ENCODE results near the gene SECISBP2L.

SECISBP2L gene, protein sequence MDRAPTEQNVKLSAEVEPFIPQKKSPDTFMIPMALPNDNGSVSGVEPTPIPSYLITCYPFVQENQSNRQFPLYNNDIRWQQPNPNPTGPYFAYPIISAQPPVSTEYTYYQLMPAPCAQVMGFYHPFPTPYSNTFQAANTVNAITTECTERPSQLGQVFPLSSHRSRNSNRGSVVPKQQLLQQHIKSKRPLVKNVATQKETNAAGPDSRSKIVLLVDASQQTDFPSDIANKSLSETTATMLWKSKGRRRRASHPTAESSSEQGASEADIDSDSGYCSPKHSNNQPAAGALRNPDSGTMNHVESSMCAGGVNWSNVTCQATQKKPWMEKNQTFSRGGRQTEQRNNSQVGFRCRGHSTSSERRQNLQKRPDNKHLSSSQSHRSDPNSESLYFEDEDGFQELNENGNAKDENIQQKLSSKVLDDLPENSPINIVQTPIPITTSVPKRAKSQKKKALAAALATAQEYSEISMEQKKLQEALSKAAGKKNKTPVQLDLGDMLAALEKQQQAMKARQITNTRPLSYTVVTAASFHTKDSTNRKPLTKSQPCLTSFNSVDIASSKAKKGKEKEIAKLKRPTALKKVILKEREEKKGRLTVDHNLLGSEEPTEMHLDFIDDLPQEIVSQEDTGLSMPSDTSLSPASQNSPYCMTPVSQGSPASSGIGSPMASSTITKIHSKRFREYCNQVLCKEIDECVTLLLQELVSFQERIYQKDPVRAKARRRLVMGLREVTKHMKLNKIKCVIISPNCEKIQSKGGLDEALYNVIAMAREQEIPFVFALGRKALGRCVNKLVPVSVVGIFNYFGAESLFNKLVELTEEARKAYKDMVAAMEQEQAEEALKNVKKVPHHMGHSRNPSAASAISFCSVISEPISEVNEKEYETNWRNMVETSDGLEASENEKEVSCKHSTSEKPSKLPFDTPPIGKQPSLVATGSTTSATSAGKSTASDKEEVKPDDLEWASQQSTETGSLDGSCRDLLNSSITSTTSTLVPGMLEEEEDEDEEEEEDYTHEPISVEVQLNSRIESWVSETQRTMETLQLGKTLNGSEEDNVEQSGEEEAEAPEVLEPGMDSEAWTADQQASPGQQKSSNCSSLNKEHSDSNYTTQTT

DNA sequence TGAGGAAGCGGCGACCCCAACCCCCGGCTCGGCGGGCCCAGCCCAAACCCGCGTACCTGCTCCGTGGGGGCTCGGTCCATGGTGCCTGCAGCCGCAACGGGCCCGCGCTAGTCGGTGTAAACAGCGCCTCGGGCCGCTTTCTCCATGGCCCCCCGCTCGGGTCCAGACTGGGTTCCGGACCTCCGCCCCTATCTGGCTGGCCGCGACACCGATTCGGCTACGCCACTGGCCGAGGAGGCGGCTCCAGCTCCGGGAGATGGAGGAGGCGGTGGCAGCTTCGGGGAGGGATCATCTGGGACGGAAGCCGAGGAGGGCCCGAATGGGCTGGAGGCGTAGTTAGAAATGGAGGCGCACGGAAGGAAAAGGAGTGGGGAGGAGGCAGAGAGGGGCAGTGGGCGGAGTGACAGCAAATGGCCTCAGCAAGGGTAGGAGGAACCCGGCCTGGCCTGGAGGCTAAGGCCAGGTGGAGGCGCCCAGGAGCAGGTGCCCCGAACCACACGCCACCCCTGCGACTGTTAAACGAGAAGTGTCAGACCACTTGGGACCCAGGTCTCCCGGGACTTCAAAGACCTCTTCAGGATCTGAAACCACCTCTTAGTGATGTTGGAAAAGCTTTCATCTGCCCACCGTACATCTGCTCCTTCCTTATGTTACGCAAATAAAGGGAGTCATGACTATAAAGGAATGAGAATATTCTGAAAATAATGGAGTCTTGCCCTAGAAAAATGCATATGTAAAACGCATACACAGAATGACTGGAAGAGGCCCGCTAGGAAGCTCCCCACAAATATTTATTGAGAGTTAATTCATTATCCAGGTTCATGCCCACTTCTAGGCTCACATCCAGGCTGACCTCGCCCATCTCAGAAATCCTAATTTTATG, at the start of gene SECISBP2L:
TSS of gene SECISBP2L (minus strand) at position 227 of the 883 bp plus-strand sequence. CDS start at position 80, 147 bp downstream.
- peak; percentile 94 for ATAC-seq
- peak; percentile 56; the same call in 1 of the 2 replicates for TF ChIP-seq TCF4 (CRISPR knock-in tag; IDR thresholded peaks at IDR 0.05; ENCODE audit: borderline replicate concordance)
- TF ChIP-seq, protein P1, sequence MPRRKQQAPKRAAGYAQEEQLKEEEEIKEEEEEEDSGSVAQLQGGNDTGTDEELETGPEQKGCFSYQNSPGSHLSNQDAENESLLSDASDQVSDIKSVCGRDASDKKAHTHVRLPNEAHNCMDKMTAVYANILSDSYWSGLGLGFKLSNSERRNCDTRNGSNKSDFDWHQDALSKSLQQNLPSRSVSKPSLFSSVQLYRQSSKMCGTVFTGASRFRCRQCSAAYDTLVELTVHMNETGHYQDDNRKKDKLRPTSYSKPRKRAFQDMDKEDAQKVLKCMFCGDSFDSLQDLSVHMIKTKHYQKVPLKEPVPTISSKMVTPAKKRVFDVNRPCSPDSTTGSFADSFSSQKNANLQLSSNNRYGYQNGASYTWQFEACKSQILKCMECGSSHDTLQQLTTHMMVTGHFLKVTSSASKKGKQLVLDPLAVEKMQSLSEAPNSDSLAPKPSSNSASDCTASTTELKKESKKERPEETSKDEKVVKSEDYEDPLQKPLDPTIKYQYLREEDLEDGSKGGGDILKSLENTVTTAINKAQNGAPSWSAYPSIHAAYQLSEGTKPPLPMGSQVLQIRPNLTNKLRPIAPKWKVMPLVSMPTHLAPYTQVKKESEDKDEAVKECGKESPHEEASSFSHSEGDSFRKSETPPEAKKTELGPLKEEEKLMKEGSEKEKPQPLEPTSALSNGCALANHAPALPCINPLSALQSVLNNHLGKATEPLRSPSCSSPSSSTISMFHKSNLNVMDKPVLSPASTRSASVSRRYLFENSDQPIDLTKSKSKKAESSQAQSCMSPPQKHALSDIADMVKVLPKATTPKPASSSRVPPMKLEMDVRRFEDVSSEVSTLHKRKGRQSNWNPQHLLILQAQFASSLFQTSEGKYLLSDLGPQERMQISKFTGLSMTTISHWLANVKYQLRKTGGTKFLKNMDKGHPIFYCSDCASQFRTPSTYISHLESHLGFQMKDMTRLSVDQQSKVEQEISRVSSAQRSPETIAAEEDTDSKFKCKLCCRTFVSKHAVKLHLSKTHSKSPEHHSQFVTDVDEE (CRISPR knock-in tag; IDR thresholded peaks at IDR 0.05), result peak; percentile 26; the same call in 1 of the 2 replicates
- TF ChIP-seq, protein P2, sequence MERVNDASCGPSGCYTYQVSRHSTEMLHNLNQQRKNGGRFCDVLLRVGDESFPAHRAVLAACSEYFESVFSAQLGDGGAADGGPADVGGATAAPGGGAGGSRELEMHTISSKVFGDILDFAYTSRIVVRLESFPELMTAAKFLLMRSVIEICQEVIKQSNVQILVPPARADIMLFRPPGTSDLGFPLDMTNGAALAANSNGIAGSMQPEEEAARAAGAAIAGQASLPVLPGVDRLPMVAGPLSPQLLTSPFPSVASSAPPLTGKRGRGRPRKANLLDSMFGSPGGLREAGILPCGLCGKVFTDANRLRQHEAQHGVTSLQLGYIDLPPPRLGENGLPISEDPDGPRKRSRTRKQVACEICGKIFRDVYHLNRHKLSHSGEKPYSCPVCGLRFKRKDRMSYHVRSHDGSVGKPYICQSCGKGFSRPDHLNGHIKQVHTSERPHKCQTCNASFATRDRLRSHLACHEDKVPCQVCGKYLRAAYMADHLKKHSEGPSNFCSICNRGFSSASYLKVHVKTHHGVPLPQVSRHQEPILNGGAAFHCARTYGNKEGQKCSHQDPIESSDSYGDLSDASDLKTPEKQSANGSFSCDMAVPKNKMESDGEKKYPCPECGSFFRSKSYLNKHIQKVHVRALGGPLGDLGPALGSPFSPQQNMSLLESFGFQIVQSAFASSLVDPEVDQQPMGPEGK (CRISPR knock-in tag; IDR thresholded peaks at IDR 0.05; ENCODE audit: borderline replicate concordance), result no peak

DNA sequence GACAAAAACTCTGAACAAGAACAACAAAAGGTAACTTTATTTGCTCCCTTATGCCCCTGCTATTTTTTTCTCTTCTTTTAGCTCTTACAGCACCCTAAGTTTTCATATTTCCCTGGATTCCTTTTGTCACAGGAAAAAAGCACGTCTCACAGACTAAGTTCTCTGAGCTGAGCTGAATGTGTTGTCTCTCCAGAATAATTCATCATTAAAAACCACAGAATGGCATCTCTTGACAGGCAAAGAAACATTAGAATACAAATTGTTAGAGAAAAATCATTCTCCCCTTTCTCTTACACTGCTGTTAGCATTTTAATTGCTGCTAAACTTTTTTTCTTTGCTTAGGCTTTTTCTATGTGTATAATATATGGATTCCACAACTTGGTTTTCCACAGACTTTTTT, 48.7 kb upstream of the SECISBP2L start:
- TF ChIP-seq TOX (CRISPR knock-in tag; IDR thresholded peaks at IDR 0.05; ENCODE audit: borderline replicate concordance) (no peak), PPARA (CRISPR knock-in tag; IDR thresholded peaks at IDR 0.05; ENCODE audit: borderline replicate concordance) (no peak), ZC3H10 (CRISPR knock-in tag; IDR thresholded peaks at IDR 0.05) (no peak), ZFP3 (CRISPR knock-in tag; IDR thresholded peaks at IDR 0.05) (no peak), CSDC2 (CRISPR knock-in tag; IDR thresholded peaks at IDR 0.05) (no peak)
- ATAC-seq, result no peak

DNA sequence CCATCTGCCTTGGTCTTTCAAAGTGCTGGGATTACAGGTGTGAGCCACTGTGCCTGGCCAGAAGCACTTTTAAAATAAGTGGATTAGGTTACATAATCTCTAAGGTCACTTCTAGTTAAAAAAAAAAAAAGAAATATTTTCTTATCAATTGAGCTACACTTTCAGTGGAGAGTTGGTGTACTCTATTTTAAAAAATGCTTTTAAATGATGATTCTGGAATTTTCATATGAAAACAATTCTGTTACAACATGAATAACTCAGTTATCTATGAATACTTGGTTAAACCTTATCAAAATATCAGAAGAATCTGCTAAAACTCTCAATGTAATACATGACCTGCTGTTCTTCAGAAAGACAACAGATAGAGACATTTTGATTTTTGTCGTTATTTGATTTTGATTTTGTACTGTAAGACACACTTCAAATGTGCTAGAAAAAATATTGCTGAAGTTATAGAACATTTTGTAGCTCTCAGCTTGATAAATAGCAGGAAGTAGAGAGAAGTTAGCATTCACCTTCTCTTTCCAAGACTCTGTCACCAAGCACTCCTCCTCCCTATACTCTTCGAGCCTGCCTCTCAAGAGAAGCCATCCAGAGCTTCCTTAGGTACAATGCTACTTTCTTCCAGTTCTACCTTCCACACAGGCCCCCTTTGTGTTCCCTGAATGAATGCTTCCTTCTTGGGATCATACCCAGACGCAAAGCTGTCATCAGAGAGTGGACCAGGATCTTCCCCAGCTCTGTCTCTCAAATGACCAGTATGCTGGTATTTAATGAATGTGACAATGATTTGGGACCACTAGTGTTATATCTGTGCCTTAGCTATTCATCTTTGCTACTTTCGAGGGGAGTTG, 47.2 kb upstream of the SECISBP2L start:
- TF ChIP-seq ISL1 (CRISPR knock-in tag; IDR thresholded peaks at IDR 0.05), result peak; percentile 54
- no peak for TF ChIP-seq PPARA (CRISPR knock-in tag; IDR thresholded peaks at IDR 0.05; ENCODE audit: borderline replicate concordance)
- no peak for ATAC-seq

DNA sequence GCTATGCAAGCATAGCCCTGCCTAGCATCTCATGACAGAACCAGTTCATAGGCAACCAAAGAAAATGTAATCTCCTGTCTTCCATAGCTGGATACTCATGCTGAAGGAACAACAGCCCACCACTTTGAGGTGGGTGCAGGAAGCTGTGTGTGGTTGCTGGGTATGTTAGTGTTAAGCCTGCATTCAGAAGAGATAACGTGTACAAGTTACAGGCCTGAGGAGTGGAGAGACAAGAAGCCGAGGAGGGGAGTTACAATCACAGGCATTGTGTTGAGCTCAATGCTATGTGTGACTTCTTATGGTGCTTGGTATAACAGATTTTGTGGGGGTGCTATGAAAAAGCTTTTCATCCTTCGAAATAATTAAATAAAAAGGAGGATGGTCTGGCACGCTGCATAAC, 42.8 kb upstream of the SECISBP2L start:
- no peak for ATAC-seq
- TF ChIP-seq ZNF565 (CRISPR knock-in tag; conservative IDR thresholded peaks at IDR 0.05; ENCODE audit: low read depth) (no peak), TOX (CRISPR knock-in tag; IDR thresholded peaks at IDR 0.05; ENCODE audit: borderline replicate concordance) (no peak)

DNA sequence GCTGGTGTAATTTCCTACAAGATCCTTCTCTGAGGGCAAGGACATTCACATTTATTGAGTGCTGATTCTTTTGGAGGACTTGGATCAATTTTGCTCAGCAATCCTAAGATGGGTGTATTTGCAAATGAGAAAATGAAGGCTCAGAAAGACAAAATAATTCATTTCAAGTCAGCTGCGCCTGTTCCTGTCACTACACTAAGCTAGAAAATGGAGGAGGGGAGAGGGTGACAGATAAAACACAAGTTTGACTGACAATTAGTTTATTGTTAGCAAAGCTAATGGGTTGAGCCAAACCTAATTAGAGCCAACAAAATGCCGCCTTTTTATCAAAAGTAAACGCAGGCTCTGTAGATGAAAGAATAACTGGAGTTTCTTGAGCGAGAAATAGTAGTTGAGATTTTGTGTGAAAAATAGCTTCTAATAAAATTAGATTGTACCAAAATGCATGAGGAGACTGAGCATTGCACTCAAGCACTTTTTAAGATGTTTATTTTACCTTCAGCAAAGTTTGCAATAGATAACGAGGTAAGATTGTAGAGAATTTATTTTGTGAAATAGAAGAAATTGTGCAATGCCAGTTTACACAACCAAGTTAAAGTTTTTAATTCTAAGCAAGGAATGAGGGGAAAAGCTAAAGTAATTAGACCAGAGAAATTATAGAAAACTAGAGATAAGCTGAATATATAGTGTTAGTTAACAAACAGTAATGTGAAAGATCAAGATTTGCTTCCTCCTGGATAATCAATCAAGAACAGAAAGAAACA, 39.6 kb upstream of the SECISBP2L start:
- TF ChIP-seq GLIS3 (CRISPR knock-in tag; IDR thresholded peaks at IDR 0.05), result no peak
- TF ChIP-seq CSDC2 (CRISPR knock-in tag; IDR thresholded peaks at IDR 0.05), result no peak
- TF ChIP-seq ZNF565 (CRISPR knock-in tag; conservative IDR thresholded peaks at IDR 0.05; ENCODE audit: low read depth), result no peak
- TF ChIP-seq PPARA (CRISPR knock-in tag; IDR thresholded peaks at IDR 0.05; ENCODE audit: borderline replicate concordance), result no peak
- no peak for TF ChIP-seq SNAI2 (CRISPR knock-in tag; IDR thresholded peaks at IDR 0.05)
- TF ChIP-seq ZFP3 (CRISPR knock-in tag; IDR thresholded peaks at IDR 0.05), result no peak
- TF ChIP-seq TCF4 (CRISPR knock-in tag; IDR thresholded peaks at IDR 0.05; ENCODE audit: borderline replicate concordance), result no peak
- TF ChIP-seq, protein P3, sequence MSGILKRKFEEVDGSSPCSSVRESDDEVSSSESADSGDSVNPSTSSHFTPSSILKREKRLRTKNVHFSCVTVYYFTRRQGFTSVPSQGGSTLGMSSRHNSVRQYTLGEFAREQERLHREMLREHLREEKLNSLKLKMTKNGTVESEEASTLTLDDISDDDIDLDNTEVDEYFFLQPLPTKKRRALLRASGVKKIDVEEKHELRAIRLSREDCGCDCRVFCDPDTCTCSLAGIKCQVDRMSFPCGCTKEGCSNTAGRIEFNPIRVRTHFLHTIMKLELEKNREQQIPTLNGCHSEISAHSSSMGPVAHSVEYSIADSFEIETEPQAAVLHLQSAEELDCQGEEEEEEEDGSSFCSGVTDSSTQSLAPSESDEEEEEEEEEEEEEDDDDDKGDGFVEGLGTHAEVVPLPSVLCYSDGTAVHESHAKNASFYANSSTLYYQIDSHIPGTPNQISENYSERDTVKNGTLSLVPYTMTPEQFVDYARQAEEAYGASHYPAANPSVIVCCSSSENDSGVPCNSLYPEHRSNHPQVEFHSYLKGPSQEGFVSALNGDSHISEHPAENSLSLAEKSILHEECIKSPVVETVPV (CRISPR knock-in tag; IDR thresholded peaks at IDR 0.05), result no peak
- TF ChIP-seq, protein P4, sequence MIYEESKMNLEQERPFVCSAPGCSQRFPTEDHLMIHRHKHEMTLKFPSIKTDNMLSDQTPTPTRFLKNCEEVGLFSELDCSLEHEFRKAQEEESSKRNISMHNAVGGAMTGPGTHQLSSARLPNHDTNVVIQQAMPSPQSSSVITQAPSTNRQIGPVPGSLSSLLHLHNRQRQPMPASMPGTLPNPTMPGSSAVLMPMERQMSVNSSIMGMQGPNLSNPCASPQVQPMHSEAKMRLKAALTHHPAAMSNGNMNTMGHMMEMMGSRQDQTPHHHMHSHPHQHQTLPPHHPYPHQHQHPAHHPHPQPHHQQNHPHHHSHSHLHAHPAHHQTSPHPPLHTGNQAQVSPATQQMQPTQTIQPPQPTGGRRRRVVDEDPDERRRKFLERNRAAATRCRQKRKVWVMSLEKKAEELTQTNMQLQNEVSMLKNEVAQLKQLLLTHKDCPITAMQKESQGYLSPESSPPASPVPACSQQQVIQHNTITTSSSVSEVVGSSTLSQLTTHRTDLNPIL (CRISPR knock-in tag; IDR thresholded peaks at IDR 0.05; ENCODE audit: low read depth), result no peak
- no peak for TF ChIP-seq ZFP30 (CRISPR knock-in tag; IDR thresholded peaks at IDR 0.05)
- TF ChIP-seq ZNF70 (CRISPR knock-in tag; IDR thresholded peaks at IDR 0.05), result no peak
- ATAC-seq, result no peak
